Measurements from ENCODE around the gene IL12RB1. TPM values are rescaled to one million over a fixed set of nuclear protein-coding genes. Genes with fewer than 3 reads are reported as not detected.

IL12RB1 gene
- total and polyA plus RNA-seq, 2 of the 8 experiments (the other 6 are each of a cell fraction or from before 2014, with no cell fraction given) = 0.03 TPM; not detected in 1

DNA sequence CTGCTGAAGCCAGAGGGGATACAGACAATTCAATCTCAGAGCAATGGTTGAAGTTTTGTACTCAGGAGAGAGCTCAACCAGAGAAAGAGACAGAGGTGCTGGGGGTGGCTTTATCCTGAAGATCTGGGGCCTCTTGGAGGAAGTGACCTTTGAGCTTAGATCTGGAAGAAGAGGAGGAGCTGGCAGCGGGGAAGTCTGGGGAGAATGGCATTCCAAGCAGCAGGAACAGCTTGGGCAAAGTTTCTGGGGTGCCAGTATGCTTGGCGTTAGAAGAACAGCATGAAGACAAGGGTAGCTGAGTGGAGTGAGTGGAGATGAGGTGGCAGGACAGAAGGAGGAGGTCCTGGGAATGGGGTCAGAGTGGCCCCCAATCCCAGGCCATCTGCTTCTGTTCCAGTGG is 22.2 kb upstream of the IL12RB1 start:
- no peak overlapping the region for H3K56ac ChIP-seq (replicated peaks; ENCODE audit: insufficient read length, low read depth, low read length)
- no peaks in the 10 kb centered on the region for H3K79me1 ChIP-seq (ENCODE audit: low read depth, low read length)
- no peak for DNase-seq (ENCODE audit: low read depth in 1 of 2, low spot score in 2 of 2)
- no peaks in the 10 kb centered on the region for H3K36me3 ChIP-seq (ENCODE audit: control insufficient read depth in 2 of 4, insufficient read depth in 4 of 4, low read length in 3 of 4)
- no peak overlapping the region for H3K18ac ChIP-seq (ENCODE audit: extremely low read depth, low read length)
- peak overlapping the region; percentile 68 to 87 for H3K4me2 ChIP-seq (ENCODE audit: insufficient read depth in 1 of 2, low read depth in 2 of 2, low read length in 2 of 2)
- POLR2A ChIA-PET (ENCODE audit: partially characterized antibody) = interaction anchor here (0.6 to 4.3 kb wide), 6 partner anchors 9 to 245 kb away, joined by 3 to 15 read pairs (median 4); partner anchors contain the start of genes MAST3 and PIK3R2
- no peak overlapping the region for H2BK5ac ChIP-seq (ENCODE audit: low read depth, low read length)
- H2AFZ ChIP-seq (ENCODE audit: low read length) = no peak overlapping the region
- CTCF ChIA-PET (ENCODE audit: partially characterized antibody) = interaction anchor here (0.7 to 5.1 kb wide), 7 partner anchors 14 to 211 kb away, joined by 3 to 24 read pairs (median 3); partner anchors contain the start of gene PIK3R2
- H3K27ac ChIP-seq (ENCODE audit: low read depth, low read length) = no peak overlapping the region
- peaks cover 13% of the 10 kb centered on the region for H3K23me2 ChIP-seq (ENCODE audit: low read depth, low read length)
- H3K14ac ChIP-seq (ENCODE audit: insufficient read length) = no peak overlapping the region
- no peak overlapping the region for H2BK12ac ChIP-seq (ENCODE audit: low read depth, low read length)
- H3K4ac ChIP-seq (replicated peaks; ENCODE audit: insufficient read length, low read depth, low read length) = no peak overlapping the region
- H3K27me3 ChIP-seq (replicated peaks in 1 of 4; ENCODE audit: control insufficient read depth in 3 of 4, extremely low read depth in 1 of 4, insufficient read depth in 3 of 4, low read length in 3 of 4) = peaks cover 0 to 12% (median 9%) of the 10 kb centered on the region in 4 experiments; a peak in 5 of 7 replicates
- H4K91ac ChIP-seq (replicated peaks; ENCODE audit: insufficient read length, low read length) = no peak overlapping the region
- no peak overlapping the region for H2BK120ac ChIP-seq (replicated peaks; ENCODE audit: low read depth, low read length)
- no peak overlapping the region for H3K23ac ChIP-seq (ENCODE audit: insufficient read length)
- peaks cover 0 to 12% (median 6%) of the 10 kb centered on the region in 4 experiments; a peak in 4 of 7 replicates for H3K4me1 ChIP-seq (replicated peaks in 1 of 4; ENCODE audit: control insufficient read depth in 3 of 4, insufficient read depth in 4 of 4, low read length in 3 of 4)
- no peak for FAIRE-seq
- no peaks in the 10 kb centered on the region for H3K79me2 ChIP-seq (ENCODE audit: control insufficient read depth in 1 of 2, insufficient read depth in 2 of 2, low read length in 2 of 2)
- H2BK15ac ChIP-seq (ENCODE audit: low read length) = no peak overlapping the region
- H3K9ac ChIP-seq (replicated peaks in 1 of 4; ENCODE audit: extremely low read depth in 1 of 4, low read depth in 3 of 4, low read length in 3 of 4) = no peak overlapping the region
- H4K5ac ChIP-seq (ENCODE audit: insufficient read length, low read depth, low read length) = no peak overlapping the region
- no peaks in the 10 kb centered on the region for H3K9me3 ChIP-seq (ENCODE audit: insufficient read depth in 2 of 2, low read depth in 1 of 2, low read length in 1 of 2)
- H4K20me1 ChIP-seq (replicated peaks in 1 of 2; ENCODE audit: control insufficient read depth in 1 of 2, insufficient read depth in 2 of 2, low read length in 2 of 2) = peaks cover 0 to 2% of the 10 kb centered on the region in 2 experiments
- 62% methylated on average over 2 of the region's 2 CpGs; no CpG with 5 or more reads in 1 of the 2 experiments for WGBS, 2 experiments (ENCODE audit: extremely low coverage in 1 of 2, insufficient coverage in 1 of 2, insufficient read length in 1 of 2, insufficient replicate concordance in 2 of 2, low coverage in 1 of 2, low lambda C conversion rate in 2 of 2, missing lambda C conversion rate in 1 of 2)
- no peak overlapping the region for H2BK20ac ChIP-seq (ENCODE audit: low read length)
- peak overlapping the region in 1 of 4 experiments; percentile 67; a peak in 2 of 8 replicates for H3K4me3 ChIP-seq (ENCODE audit: extremely low read depth in 1 of 4, insufficient read depth in 2 of 4, low read depth in 3 of 4, low read length in 4 of 4)
- H4K8ac ChIP-seq (ENCODE audit: extremely low read depth, insufficient read depth, low read length) = no peak overlapping the region
- H2AK5ac ChIP-seq (ENCODE audit: low read depth, low read length) = no peak overlapping the region
- no peak for TF ChIP-seq HDAC2 (IDR thresholded peaks at IDR 0.05; ENCODE audit: borderline replicate concordance in 1 of 2, low read depth in 2 of 2, low read length in 2 of 2)
- no peak for TF ChIP-seq SAP30 (IDR thresholded peaks at IDR 0.05; ENCODE audit: insufficient read depth, insufficient replicate concordance, low read length)
- no peak for TF ChIP-seq CTBP2 (IDR thresholded peaks at IDR 0.05; ENCODE audit: borderline replicate concordance, insufficient read depth, insufficient read length, low read length)
- TF ChIP-seq JUND (IDR thresholded peaks at IDR 0.05; ENCODE audit: low read length) = no peak
- TF ChIP-seq, protein P1, sequence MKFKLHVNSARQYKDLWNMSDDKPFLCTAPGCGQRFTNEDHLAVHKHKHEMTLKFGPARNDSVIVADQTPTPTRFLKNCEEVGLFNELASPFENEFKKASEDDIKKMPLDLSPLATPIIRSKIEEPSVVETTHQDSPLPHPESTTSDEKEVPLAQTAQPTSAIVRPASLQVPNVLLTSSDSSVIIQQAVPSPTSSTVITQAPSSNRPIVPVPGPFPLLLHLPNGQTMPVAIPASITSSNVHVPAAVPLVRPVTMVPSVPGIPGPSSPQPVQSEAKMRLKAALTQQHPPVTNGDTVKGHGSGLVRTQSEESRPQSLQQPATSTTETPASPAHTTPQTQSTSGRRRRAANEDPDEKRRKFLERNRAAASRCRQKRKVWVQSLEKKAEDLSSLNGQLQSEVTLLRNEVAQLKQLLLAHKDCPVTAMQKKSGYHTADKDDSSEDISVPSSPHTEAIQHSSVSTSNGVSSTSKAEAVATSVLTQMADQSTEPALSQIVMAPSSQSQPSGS (IDR thresholded peaks at IDR 0.05; ENCODE audit: low read length) = no peak
- TF ChIP-seq EGR1 (IDR thresholded peaks at IDR 0.05; ENCODE audit: borderline replicate concordance, low read depth, low read length) = no peak
- TF ChIP-seq, protein P2, sequence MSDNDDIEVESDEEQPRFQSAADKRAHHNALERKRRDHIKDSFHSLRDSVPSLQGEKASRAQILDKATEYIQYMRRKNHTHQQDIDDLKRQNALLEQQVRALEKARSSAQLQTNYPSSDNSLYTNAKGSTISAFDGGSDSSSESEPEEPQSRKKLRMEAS (IDR thresholded peaks at IDR 0.05) = no peak
- no peak for TF ChIP-seq POLR2A (IDR thresholded peaks at IDR 0.05; ENCODE audit: control extremely low read depth in 1 of 2, low read depth in 2 of 2, low read length in 2 of 2)
- no peak for TF ChIP-seq SP1 (IDR thresholded peaks at IDR 0.05; ENCODE audit: low read depth, low read length)
- TF ChIP-seq RBBP5 (IDR thresholded peaks at IDR 0.05; ENCODE audit: borderline replicate concordance, low read depth, low read length) = no peak
- no peak for TF ChIP-seq RAD21 (IDR thresholded peaks at IDR 0.05 in 1 of 2, conservative IDR thresholded peaks at IDR 0.05 in 1 of 2; ENCODE audit: low read depth in 2 of 2, low read length in 2 of 2)
